HUDEP-2 (cell line): ENCODE measurements around the gene PDILT.
A peak's percentile ranks its signal among the peaks of the same experiment; 100 is the strongest.

ENCODE experiments used
- DNase-seq, 76 experiments: peaks; one replicate each; lab custom pipeline; 2025; ENCODE audit not compliant: unreplicated experiment in 76 of 76; lab: John Stamatoyannopoulos, UW

Gene PDILT

DNA sequence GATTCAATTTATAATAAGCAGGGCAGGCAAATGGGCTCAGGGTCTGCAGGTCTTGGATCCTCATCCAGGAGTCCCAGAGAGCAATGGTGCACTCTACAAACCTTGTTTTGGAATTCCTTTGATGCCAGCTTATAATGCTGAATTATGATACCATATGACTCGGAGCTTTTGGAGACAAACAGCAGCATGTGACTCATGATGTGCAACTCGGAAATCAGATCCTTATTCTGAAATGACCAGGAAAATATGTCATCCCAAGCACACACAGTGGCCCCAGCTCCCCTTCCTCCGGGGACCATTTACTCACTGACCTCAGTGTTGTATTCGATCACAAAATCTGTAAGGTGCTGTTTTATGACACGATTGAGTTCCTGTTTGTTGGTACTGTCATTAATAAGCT lies 31.8 kb downstream of the PDILT start:
- DNase-seq, result no peak

DNA sequence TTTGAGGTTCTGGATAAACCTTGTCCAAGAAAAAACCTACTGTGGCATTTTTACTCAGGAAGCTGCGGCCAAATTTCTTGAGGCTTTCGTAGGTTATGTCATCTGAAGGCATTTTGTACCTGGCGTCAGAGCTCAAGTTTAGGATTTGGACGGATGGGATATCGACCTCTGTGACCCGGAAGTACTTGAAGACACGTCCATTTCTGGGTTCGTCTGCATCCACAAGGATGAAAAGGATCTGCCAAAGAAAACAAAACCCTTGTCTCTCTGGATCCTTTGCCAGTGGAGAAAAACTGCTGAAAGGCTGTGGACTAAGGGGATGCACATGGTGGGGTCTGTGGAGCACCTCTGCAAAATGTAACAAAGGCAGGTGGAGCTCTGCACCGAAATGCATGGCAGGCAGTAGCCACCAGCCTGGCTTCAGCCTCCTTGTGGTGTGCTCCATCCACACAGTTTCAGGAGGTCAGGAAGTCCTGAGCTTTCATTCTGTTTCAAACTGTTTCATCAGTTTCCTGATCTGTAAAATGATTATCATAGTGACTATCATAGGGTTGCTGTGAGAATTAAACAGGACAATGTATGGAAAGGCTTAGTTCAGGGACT lies 35.0 kb downstream of the PDILT start:
- no peak for DNase-seq

DNA sequence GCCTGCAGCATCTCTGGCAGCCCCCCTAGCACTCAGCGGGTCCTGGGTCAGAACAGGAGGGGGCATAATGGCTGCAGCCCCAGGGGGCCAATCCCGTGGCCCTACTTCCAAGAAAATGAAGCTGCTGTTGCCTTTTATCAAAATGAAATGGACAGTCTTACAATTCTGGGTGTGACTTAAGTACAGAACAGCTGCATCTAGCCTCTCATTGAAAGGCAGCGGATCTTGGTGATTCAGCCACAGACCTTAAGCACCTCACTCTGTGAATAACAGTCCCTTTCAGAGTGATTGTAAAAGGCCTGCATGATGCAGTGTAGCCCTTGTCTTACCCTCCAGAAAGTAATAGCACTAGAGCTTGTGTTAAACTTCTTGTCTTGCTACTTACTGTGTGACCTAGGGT lies 40.5 kb downstream of the PDILT start:
- DNase-seq, result no peak

DNA sequence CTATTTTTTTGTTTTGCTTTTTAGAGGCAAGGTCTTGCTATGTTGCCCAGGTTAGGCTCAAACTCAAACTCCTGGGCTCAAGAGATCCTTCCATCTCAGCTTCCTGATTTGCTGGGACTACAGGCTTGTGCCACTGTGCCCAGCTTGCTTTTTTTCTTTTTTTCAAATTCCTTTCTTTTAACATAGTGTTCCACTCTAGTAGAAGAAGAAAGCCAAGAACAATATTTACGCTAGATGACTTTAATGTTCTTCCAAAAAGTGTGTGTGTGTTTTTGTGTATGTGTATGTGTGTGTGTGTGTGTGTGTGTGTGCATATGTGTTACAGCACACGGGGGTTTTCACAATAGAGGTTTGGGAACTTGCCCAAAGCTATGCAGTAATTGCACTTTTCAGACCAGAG lies 41.3 kb downstream of the PDILT start:
- no peak for DNase-seq

DNA sequence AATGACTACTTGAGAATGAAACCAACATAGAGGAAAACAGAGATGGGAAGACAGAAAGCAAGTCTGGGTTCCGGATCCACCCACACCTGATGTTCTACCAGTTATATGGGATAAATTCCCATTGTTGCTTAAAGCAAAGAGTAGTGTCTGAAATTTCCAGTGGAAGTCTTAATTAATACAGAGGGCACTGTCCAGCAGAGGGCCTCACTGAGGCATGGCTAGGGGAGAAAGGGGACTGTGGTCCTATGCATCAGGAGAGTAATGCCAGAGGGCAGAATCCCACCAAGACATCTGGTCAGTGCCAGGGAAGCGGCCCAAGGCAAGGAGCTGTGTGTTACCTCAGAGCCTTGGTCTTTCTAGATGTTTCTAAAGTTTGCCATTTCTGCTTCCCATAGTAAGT lies 44.5 kb downstream of the PDILT start:
- DNase-seq, result peak in 2 of 76 experiments; percentile 1

DNA sequence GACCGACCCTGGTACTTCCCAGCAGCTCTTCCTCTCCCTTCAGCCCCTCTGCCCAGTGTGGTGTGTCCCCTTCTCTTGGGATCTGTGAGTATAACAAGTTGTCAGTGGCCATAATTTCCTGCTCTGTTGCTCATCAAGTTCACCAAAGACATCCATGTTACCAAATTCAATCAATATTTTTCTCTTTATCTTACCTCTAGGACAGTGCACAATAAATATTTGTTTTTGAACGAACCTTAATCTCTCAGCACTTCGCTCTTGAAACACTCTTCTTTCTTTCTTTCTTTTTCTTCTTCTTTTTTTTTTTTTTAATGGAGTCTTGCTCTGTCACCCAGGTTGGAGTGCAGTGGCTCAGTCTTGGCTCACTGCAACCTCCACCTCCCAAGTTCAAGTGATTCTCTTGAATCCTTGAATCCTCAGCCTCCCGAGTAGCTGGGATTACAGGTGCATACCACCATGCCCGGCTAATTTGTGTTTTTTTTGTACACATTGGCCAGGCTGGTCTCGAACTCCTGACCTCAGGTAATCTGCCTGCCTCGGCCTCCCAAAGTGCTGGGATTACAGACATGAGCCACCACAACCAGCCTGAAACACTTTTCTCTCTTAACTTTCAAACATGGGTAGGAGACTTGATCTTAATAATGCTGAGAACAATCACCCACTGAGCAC lies 49.3 kb downstream of the PDILT start:
- no peak for DNase-seq

DNA sequence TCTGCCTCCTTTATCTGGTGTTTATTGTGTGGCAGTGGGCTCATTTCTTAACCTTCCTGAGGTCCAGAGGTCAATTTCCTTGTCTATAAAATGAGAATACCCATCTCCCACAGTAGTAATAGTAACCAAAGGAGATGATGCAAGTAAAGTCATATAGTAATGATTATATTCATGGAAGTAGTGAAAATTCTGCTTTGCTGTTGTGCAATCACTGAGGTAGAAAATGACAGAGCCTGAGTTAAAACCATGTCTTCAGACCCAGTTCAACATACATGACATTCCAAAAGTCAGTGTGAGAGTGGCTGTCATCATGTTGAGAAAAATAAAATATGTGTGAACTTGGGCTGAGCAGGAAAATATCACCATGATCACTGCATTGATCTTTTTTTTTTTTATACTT lies 51.2 kb downstream of the PDILT start:
- DNase-seq, result no peak

DNA sequence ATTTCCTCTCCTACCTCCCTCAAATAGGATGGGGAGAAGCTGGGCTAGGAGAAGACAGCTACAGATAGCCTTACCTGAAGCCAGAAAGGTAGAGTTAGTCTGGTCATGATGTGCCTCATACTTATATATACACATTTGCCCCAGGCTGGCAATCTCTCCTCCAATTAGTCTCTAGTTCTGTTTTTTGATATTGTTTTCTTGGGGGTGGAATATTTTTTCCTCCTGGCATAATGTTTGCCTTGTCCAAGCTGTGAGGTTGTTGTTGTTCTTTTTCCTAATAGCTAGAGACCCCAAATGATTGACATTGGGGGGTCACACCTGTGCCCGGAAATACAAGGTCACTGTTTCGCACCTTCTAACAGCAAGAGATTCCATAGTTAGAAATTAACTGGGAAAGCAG lies 51.9 kb downstream of the PDILT start, which contains the start of gene UMOD:
TSS of gene UMOD (minus strand) at position 101 of the 400 bp plus-strand sequence. CDS start 1,978 bp downstream, outside the sequence.
- DNase-seq, result no peak

DNA sequence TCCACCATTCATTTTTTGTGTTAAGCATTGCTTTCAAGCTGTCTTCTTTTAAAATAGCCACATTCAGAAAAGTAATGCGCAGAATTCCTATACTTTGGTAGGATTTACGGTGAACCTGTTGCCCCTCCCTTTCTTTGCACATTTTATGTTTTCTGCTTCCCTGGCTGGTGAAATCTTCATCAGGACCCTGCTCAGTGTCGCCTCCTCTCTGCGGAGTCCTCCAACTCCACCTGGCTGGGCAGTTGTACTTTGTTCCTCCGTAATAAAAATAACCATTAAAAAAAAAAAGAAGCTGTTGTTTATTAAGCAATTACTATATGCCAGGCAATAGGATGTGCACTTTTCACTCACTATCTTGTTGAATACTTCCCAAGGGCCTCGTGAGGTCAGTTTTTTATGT lies 54.9 kb downstream of the PDILT start:
- DNase-seq, result no peak

DNA sequence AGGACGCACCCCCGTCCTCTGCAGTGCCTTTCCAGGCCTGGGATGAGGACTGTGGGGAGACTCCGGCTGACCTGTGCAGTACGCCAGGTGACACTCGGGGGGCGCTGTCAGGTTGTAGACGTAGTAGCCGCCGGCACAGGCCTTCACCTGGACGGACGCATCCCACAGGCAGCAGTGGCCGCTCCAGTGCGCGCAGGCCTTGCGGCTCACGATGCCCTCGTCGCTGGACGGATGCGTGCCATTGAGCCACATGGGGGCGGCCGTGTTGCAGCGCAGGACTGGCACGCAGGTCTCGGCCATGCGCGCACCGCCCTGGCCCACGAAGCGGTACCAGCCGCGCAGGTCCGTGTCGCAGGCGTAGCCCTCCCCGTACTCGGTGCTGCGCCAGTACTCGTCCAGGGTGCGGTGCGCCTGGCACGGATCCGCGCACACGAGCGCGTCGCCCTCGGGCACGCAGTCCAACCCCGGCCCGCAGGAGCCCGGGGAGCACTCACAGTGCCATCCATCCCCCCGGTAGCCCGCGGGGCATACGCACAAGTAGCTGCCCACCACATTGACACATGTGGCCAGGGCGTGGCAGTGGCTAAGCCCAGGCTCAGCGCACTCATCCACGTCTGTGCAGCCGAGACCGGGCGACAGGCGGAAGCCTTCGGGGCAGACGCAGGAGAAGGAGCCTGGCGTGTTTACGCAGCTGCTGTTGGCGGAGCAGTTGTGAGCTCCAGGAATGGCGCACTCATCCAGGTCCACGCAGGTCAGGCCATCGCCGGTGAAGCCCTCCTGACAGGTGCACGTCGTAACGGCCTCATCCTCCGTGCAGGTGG lies 56.0 kb downstream of the PDILT start:
- no peak for DNase-seq

DNA sequence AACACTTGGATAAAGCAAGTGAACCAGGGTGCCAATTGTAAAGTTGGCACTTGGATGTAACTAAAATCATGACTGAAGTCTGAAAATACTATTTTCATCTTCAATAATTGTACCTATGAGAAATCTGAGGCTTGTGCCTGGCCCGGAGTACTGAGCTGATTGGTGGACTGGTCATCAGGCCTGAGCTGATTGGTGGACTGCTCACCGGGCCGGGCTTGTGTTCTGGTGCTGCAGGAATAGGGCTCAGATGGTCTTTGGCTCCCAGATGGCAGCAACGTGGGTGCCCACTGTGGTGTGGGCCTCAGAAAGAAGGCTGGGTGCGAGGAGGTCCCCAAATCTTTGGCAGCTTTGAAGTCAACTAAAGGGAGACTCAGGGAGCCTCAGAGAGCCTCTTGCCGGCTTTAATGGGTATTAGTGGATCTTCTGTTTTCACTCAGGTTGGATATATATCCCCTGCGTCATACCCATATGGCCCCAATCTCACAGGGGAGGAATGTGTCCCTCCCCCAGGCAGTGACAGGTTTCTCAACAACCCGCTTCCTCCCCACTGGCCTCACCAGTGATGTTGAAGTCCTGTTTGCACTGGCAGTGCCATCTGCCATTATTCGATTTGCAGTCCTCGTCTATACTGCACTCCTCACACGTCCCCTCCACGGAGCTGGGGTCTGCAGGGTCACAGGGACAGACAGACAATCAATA lies 56.7 kb downstream of the PDILT start:
- DNase-seq, result no peak

DNA sequence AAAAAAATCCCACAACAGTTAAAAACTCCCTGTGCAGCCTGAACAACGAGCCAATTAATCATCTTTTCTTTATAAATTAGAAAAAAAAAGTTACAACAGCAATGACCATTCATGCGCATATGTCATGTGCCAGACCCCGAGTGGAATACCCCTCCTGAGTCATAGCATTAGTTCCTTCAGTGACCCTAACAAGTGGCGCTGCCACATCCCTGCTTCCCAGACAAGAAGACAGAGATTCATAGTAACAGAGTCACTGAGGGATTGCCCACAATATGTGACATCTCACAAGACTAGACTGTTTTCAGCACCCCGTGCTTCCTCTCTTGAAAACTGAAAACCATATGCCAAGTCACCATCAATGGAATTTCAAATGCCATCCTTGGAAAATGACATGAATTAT lies 59.9 kb downstream of the PDILT start:
- DNase-seq, result no peak

DNA sequence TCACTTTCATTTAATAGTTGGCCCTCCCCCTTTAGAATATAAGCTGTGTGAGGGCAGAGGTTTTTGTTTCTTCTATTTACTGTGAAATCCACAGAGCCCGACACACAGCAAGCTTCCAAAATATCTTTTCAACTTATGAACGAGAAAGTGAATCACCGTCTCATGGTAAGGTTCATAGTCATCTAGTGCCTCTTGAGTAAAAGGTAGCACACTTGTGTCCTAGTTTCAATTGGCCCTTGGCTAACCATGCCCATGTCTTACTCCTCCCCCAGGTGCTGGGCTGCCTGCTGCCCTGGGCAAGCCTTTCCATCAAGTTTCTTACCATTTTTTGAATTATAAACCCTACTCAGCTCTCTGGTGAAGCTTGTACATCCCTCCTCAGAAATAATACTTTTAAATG lies 64.8 kb downstream of the PDILT start:
- no peak for DNase-seq

DNA sequence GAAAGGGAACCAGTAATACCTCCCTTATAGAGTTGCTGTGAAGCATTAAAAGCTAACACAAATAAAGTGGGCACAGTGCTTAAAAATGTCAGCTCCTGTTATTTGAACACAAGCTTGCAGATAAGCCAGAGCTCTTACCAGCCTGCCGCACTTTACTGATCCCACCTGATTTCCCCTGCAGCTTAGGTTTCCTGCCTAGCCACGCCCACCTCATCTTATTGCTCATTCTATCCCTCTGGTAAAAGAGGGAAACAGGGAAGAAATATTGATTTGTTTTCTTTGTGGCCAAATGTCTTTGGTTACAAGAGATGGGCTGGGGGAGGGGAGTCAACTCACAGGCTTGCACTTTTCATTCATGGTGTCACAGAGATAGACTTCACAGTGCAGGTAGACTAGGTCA lies 67.6 kb downstream of the PDILT start:
- no peak for DNase-seq

DNA sequence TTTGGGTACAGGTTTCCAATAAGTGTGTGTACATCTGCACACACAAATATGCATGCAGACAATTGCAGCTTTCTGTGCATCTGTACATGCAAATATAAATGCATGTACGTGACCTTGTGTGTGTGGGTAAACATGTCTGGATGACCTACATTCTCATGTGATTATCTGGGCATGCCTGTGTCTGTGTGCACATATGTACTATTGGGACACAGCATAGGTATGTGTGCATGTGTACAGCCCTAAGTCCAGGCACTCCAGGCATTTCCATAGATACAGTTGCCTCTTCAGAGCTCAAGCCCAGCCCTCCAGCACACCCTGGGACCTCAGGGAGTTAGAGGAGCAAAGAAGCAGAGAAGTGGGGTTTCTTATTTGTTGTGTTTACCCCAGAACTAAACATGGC lies 70.1 kb downstream of the PDILT start:
- DNase-seq, result no peak

DNA sequence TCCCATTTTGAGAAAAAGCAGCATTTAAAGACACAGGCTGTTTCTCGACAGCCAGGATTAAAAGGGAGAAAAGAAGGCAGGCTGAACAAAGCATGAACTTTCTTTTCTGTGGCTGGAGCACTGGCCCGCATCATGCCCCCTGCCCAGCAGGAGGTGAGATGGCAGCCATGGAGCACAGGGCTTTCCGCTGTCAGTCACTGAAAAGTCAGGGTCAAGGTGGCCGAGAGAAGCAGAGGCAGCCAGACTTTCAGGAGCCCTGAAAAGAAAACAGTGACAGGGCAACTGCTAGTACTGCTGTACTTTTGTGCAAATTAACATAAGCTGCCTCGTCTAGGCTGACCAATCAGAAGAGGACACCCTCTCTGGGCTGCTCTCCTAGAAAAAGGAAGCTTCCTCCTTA lies 71.4 kb downstream of the PDILT start:
- DNase-seq, result no peak

DNA sequence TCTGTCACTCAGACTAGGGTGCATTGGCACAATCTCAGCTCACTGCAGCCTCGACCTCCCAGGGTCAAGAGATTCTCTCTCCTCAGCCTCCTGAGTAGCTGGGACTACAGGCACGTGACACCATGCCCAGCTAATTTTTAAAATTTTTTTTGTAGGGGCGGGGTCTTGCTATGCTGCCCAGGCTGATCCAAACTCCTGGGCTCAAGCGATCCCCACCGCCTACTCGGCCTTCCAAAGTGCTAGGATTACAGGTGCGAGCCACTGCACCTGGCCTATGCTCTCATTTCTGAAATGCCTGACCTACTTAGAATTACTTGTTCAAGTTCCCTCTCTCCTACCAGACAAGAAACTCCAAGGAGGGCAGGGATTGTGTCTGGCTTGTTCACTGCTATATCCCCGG lies 72.1 kb downstream of the PDILT start:
- DNase-seq, result no peak

DNA sequence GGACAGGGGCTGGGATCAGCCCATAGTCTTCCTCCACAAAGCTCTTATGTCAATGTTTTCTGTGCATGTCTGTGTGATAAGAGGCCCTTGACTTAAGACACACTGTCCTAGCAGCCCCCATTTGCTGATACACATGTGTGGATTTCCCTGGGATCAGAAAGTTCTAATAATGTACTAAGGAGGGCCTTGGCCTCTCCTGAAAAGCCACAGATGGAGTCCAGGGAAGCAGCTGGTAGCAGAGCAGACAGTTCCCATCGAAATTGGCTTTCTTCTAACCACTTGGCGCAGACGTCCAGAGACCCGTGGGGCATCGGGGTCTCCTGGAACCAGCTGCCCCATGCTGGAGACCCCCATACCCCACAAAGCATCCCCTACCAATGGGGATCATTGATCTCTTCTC lies 72.9 kb downstream of the PDILT start:
- no peak for DNase-seq

DNA sequence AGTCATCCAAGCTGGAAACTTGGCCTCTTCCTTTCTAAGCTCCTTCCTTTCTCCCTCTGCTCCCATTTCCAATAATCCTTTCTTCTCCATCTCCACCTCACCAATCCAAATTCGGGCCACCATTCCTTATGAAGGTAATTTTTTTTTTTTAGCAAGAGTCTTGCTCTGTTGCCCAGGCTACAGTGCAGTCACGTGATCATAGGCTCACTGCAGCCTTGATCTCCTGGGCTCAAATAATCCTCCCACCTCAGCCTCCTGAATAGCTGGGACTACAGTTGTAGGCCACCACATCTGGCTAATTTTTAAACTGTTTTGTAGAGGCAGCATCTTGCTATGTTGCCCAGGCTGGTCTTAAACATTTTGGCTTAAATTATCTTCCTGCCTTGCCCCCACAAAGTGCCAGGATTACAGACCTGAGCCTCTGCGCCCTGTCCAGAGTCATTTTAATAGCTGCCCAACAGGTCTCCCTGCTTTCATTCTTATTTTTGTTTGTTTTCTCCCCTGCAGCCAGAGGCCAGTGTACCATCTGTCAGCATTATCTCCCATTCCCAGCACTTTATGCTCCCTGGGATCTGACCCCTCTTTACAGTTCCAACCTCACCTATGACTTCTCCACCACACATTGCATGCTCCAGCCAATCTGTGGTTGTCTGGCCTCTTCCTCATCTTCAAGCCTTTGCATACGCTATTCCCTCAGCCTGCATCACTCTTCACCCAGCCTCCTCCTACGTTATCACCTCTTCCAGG lies 75.0 kb downstream of the PDILT start:
- DNase-seq, result no peak

DNA sequence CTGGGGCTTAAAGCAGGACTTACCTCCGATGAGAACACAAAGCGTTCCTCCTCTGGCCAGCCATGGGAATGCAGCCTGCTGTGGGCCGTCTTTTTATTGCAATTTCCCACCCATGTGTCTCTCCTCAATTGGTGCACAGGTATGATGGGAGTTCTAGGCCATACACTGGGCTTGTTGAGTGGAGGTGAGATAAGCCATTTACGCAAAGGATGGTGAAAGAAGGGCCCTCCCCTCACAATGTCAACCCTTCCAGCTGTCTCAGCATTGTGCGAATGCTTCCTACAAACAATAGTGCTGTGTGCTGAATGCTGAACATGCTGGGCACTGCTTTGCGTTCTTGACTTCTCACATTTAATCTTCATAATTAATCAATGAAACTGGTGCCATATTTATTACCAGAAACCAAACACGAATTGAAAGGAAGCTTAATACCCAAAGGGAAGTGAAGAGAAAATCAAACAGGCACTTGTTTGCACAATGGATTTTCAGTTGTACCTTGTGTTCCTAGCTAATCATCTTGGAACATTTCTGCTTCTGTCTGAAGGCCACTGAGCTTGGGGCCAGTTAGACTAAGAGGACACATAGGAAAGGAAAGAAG lies 77.0 kb downstream of the PDILT start, which contains the start of gene GP2:
TSS of gene GP2 (minus strand) at position 70 of the 598 bp plus-strand sequence. CDS start 1,082 bp downstream, outside the sequence.
- no peak for DNase-seq
